Adrenal gland (tissue), 5 donors: ENCODE measurements around the gene LAMA2.

Source experiments
- POLR2A ChIP-seq, 2 donors: fragments of 450-650 bp; IDR thresholded peaks; one replicate each; pipeline ENCODE4 v1.6.1; 2017; ENCODE audit warnings: antibody characterized with exemption in 2 of 2, mild to moderate bottlenecking in 2 of 2, moderate library complexity in 1 of 2
- TF ChIP-seq, protein P1 (sequence below), 6 experiments: fragments of 450-650 bp in 4 of 6; fragments of 200-600 bp in 2 of 6; sonication (generic) in 1 of 6; IDR thresholded peaks; 1 replicate in 5 of 6; 2 replicates in 1 of 6; pipeline versions ENCODE4 v1.5.1 to v1.8.0; 2016 to 2021; ENCODE audit warnings: antibody characterized with exemption in 6 of 6, mild to moderate bottlenecking in 2 of 6, moderate library complexity in 1 of 6
- donor health status: DM: no; HTN: no; CAD: no.

DNA sequence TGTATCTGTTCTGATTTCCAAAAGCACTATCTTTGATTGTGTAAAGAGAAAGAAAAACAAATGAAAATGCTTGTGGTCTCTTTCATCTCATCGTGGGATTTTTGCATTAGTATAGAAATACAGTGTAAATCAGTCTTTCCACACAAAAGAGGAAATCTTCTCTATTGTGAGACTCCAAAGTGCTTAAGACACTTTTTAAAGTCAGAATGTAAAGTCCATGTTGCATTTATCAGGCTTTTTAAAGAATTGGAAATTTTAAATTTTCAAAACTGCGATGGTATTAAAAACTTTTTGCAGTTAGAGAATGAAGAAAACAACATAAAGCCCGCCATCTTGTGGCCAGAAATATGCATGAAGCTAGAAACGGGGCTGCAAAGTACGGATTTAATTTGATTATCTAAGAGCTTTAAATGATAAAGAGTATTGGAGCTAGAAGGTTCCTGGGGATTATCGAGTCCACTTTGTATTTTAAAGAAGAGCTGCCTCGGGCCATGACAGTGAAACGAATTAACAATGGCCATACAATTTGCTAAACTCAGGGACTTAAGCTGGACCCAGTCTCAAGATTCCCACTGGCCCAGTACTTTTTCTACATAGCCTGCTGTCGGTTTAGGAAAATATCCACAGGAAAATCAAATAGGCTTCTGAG lies 487.5 kb downstream of the LAMA2 start:
- TF ChIP-seq, protein P1, sequence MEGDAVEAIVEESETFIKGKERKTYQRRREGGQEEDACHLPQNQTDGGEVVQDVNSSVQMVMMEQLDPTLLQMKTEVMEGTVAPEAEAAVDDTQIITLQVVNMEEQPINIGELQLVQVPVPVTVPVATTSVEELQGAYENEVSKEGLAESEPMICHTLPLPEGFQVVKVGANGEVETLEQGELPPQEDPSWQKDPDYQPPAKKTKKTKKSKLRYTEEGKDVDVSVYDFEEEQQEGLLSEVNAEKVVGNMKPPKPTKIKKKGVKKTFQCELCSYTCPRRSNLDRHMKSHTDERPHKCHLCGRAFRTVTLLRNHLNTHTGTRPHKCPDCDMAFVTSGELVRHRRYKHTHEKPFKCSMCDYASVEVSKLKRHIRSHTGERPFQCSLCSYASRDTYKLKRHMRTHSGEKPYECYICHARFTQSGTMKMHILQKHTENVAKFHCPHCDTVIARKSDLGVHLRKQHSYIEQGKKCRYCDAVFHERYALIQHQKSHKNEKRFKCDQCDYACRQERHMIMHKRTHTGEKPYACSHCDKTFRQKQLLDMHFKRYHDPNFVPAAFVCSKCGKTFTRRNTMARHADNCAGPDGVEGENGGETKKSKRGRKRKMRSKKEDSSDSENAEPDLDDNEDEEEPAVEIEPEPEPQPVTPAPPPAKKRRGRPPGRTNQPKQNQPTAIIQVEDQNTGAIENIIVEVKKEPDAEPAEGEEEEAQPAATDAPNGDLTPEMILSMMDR (IDR thresholded peaks at IDR 0.05): peak; percentile 43 to 73 (median 53)
- no peak for TF ChIP-seq POLR2A (IDR thresholded peaks at IDR 0.05)
